Panc1 (cell line): ENCODE data around the gene COL23A1. TPM values are rescaled to one million over a fixed set of nuclear protein-coding genes. Genes with fewer than 3 reads are reported as not detected.

Experiments
- ATAC-seq: fragments of 200-7000 bp; cut with Tn5 transposase; 2 replicates; pipeline ENCODE4 v1.9.1; 2020; ENCODE audit warnings: mild to moderate bottlenecking, moderate library complexity
- BruUV-seq: library from RNA; stranded (reverse); fragments of 400-500 nt; replicated peaks from 2 replicates; lab custom pipeline; 2021; lab: Mats Ljungman, UMichigan
- CTCF ChIA-PET: fragments of 300-600 bp; sonication (Branson Sonifier 250); formaldehyde crosslinking; loops from one replicate; lab custom pipeline; 2022; ENCODE audit warnings: antibody characterized with exemption; lab: Charles Lee
- POLR2A ChIA-PET: fragments of 300-600 bp; sonication (Branson Sonifier 250); formaldehyde crosslinking; loops from one replicate; lab custom pipeline; 2022; ENCODE audit warnings: antibody characterized with exemption; lab: Charles Lee
- DNase-seq: peaks from one replicate; pipeline ENCODE4 v3.0.0-alpha.2; 2010; ENCODE audit warnings: low read depth, low spot score
- H3K27ac ChIP-seq: 2 replicates; pipeline ENCODE4 v1.5.1; 2011; ENCODE audit warnings: mild to moderate bottlenecking, low read length, inconsistent platforms
- H3K27me3 ChIP-seq: fragments of 200-500 bp; sonication (Bioruptor generic); 2 replicates; pipeline ENCODE4 v1.6.0; 2014; ENCODE audit warnings: low read length, inconsistent platforms; ENCODE audit not compliant: control insufficient read depth, insufficient read depth
- H3K36me3 ChIP-seq: fragments of 200-500 bp; sonication (Bioruptor generic); 2 replicates; pipeline ENCODE4 v1.5.1; 2014; ENCODE audit warnings: inconsistent platforms, mild to moderate bottlenecking, low read length, moderate library complexity; ENCODE audit not compliant: control insufficient read depth, insufficient read depth
- H3K4me1 ChIP-seq: 2 replicates; pipeline ENCODE4 v1.5.1; 2011; ENCODE audit warnings: inconsistent platforms, mild to moderate bottlenecking, low read length, moderate library complexity; ENCODE audit not compliant: control insufficient read depth, insufficient read depth
- H3K4me3 ChIP-seq, 2 experiments: 2 replicates each; pipeline ENCODE4 v1.5.1; 2011 to 2012; ENCODE audit warnings: low read depth in 2 of 2, low read length in 2 of 2, mild to moderate bottlenecking in 2 of 2, inconsistent platforms in 1 of 2, moderate library complexity in 1 of 2
- H3K9me3 ChIP-seq: fragments of 200-500 bp; sonication (Bioruptor generic); 2 replicates; pipeline ENCODE4 v1.5.1; 2014; ENCODE audit warnings: low read depth, mild to moderate bottlenecking, inconsistent platforms, low read length, moderate library complexity; ENCODE audit not compliant: control insufficient read depth, insufficient read depth
- CTCF ChIP-seq: fragments of 450-650 bp; IDR thresholded peaks from 2 replicates; pipeline ENCODE4 v1.5.1; 2017; ENCODE audit warnings: mild to moderate bottlenecking
- POLR2AphosphoS5 ChIP-seq: IDR thresholded peaks from 2 replicates; pipeline ENCODE4 v1.6.1; 2012; ENCODE audit warnings: mild to moderate bottlenecking, low read depth, low read length, moderate library complexity
- REST ChIP-seq, 2 experiments: IDR thresholded peaks; 2 replicates each; pipeline ENCODE4 v1.6.1; 2011 to 2012; ENCODE audit warnings: low read depth in 2 of 2, control low read depth in 1 of 2, low read length in 1 of 2, mild to moderate bottlenecking in 1 of 2, moderate library complexity in 1 of 2; ENCODE audit not compliant: insufficient read depth in 1 of 2
- SIN3A ChIP-seq: IDR thresholded peaks from 2 replicates; pipeline ENCODE4 v1.6.1; 2012; ENCODE audit warnings: low read depth, mild to moderate bottlenecking, low read length, moderate library complexity, borderline replicate concordance; ENCODE audit not compliant: insufficient read depth
- TCF7L2 ChIP-seq: IDR thresholded peaks from 2 replicates; pipeline ENCODE4 v1.6.1; 2011; ENCODE audit warnings: mild to moderate bottlenecking, low read depth, low read length, inconsistent platforms
- in situ Hi-C: cut with HindIII; loops from 2 replicates; pipeline ENCODE4 v1.10.0; 2016; ENCODE audit warnings: low sequenced_read_pairs, low pct_unique_long_range_greater_than_20kb
- intact Hi-C: fragments of 100-400 bp; cut with micrococcal nuclease; formaldehyde crosslinking; loops from one replicate; pipeline ENCODE4 v1.10.0; 2022; ENCODE audit not compliant: unreplicated experiment
- total RNA-seq: library from RNA; stranded (reverse); gene quantifications from one replicate; pipeline ENCODE4 v1.2.1, GENCODE V29; 2021; ENCODE audit not compliant: unreplicated experiment

Gene COL23A1
- total RNA-seq, 1 experiment from 2014 or later = 0.05 TPM

GRCh38 chr5:178252258-178252657 lies 337.9 kb downstream of the COL23A1 start:
- TF ChIP-seq POLR2AphosphoS5 = no peak
- no peak for TF ChIP-seq TCF7L2
- TF ChIP-seq SIN3A = no peak
- no peak for TF ChIP-seq CTCF
- TF ChIP-seq REST (IDR thresholded peaks at IDR 0.05; ENCODE audit: insufficient read depth in 1 of 2, low read depth in 2 of 2, low read length in 1 of 2) = no peak
- Histone ChIP-seq H3K9me3 (no peaks in the 10 kb centered on the region), H3K4me1 (no peaks in the 10 kb centered on the region), H3K27ac (no peak overlapping the region), H3K27me3 (no peaks in the 10 kb centered on the region), H3K36me3 (no peaks in the 10 kb centered on the region), H3K4me3 (no peak overlapping the region)
- in situ Hi-C loops = no loop called here
- ATAC-seq = no peak
- no TSS peak for BruUV-seq
- no peak for DNase-seq
- ChIA-PET CTCF (no interaction called here), POLR2A (no interaction called here)
- intact Hi-C loops = no loop called here

GRCh38 chr5:178250263-178250662 lies 339.9 kb downstream of the COL23A1 start:
- POLR2A ChIA-PET = interaction anchor here (0.6 kb wide), 1 partner anchor 22 kb away, joined by 4 read pairs; no protein-coding TSS in a partner anchor
- Histone ChIP-seq H3K4me3 (no peak overlapping the region), H3K27ac (no peak overlapping the region), H3K4me1 (no peaks in the 10 kb centered on the region), H3K27me3 (no peaks in the 10 kb centered on the region), H3K36me3 (no peaks in the 10 kb centered on the region), H3K9me3 (no peaks in the 10 kb centered on the region)
- BruUV-seq = no TSS peak
- in situ Hi-C loops (no loop called here), intact Hi-C loops (no loop called here)
- DNase-seq (no peak), ATAC-seq (no peak)
- TF ChIP-seq POLR2AphosphoS5 (no peak), CTCF (no peak), SIN3A (no peak), REST (IDR thresholded peaks at IDR 0.05; ENCODE audit: insufficient read depth in 1 of 2, low read depth in 2 of 2, low read length in 1 of 2) (no peak), TCF7L2 (no peak)
- CTCF ChIA-PET = no interaction called here
